ENCODE data around the gene ARPC1B. TPM values are rescaled to one million over a fixed set of nuclear protein-coding genes. Genes with fewer than 3 reads are reported as not detected.

Gene ARPC1B
- total and polyA plus RNA-seq, 2 of the 8 experiments (the other 6 are each of a cell fraction or from before 2014, with no cell fraction given): 64.5 to 115 TPM

GRCh38 chr7:99355098-99355497, 19.4 kb upstream of the ARPC1B start (continued):
- TF ChIP-seq E2F6 (IDR thresholded peaks at IDR 0.05) (no peak), KDM1A (IDR thresholded peaks at IDR 0.05; ENCODE audit: borderline replicate concordance, low read length) (no peak), SP4 (IDR thresholded peaks at IDR 0.05; ENCODE audit: low read length) (no peak), SRF (IDR thresholded peaks at IDR 0.05; ENCODE audit: low read depth, low read length) (no peak)

Measured in H1 (cell line).